Ascending aorta (tissue), 2 donors: ENCODE results near the gene ARHGAP10. TPM values are rescaled to one million over a fixed set of nuclear protein-coding genes. Genes with fewer than 3 reads are reported as not detected.

Experiments used
- DNase-seq, 2 donors: peaks; one replicate each; pipeline ENCODE4 v3.0.0-alpha.2; 2019; ENCODE audit warnings: low spot score in 2 of 2
- H3K27ac ChIP-seq, 2 donors: fragments of 200-600 bp; sonication (generic); one replicate each; pipeline ENCODE4 v1.5.1; 2016 to 2017; ENCODE audit warnings: mild to moderate bottlenecking in 1 of 2
- H3K27me3 ChIP-seq: fragments of 200-600 bp; sonication (generic); one replicate; pipeline ENCODE4 v1.5.1; 2017
- H3K36me3 ChIP-seq, 2 donors: fragments of 200-600 bp; sonication (generic); one replicate each; pipeline ENCODE4 v1.5.1; 2016
- H3K4me1 ChIP-seq, 2 donors: fragments of 200-600 bp; sonication (generic); one replicate each; pipeline ENCODE4 v1.5.1; 2016 to 2017; ENCODE audit warnings: mild to moderate bottlenecking in 1 of 2
- H3K4me3 ChIP-seq, 2 donors: fragments of 200-600 bp; sonication (generic); one replicate each; pipeline ENCODE4 v1.5.1; 2016 to 2017; ENCODE audit warnings: mild to moderate bottlenecking in 1 of 2
- H3K9me3 ChIP-seq, 2 donors: fragments of 200-600 bp; sonication (generic); one replicate each; pipeline ENCODE4 v1.5.1; 2016
- CTCF ChIP-seq, 3 experiments: fragments of 200-600 bp in 2 of 3; fragments of 450-650 bp in 1 of 3; sonication (generic) in 2 of 3; IDR thresholded peaks; one replicate each; pipeline ENCODE4 v1.5.1; 2016 to 2019; ENCODE audit warnings: antibody characterized with exemption in 3 of 3, mild to moderate bottlenecking in 1 of 3, moderate library complexity in 1 of 3
- intact Hi-C: fragments of 100-400 bp; cut with DNase I; formaldehyde crosslinking; loops from one replicate; pipeline ENCODE4 v1.15.1; 2023
- total RNA-seq: library from RNA; depleted of rRNA; stranded (reverse); fragments of >200 nt; gene quantifications from one replicate; pipeline ENCODE4 v1.1.0, GENCODE V29; 2016

Gene ARHGAP10
- total RNA-seq, 1 donor from 2014 or later, result 77.3 TPM

GRCh38 chr4:148089624-148090023 is 357.7 kb downstream of the ARHGAP10 start:
- intact Hi-C loops, result no loop called here
- DNase-seq, result peak in 1 of 2 donors; percentile 31
- H3K4me1 ChIP-seq, result no peaks in the 10 kb centered on the region
- no peak overlapping the region for H3K27ac ChIP-seq
- no peaks in the 10 kb centered on the region for H3K27me3 ChIP-seq
- TF ChIP-seq CTCF (IDR thresholded peaks at IDR 0.05), result no peak
- peaks cover 0 to 13% of the 10 kb centered on the region in 2 donors for H3K9me3 ChIP-seq
- peaks cover 0 to 4% of the 10 kb centered on the region in 2 donors for H3K36me3 ChIP-seq
- no peak overlapping the region for H3K4me3 ChIP-seq

- peaks cover 0 to 9% of the 10 kb centered on the region in 2 donors for H3K9me3 ChIP-seq
- peaks cover 0 to 4% of the 10 kb centered on the region in 2 donors for H3K36me3 ChIP-seq
- no peak overlapping the region for H3K4me3 ChIP-seq
- DNase-seq, result no peak
- intact Hi-C loops, result no loop called here
- H3K4me1 ChIP-seq, result no peaks in the 10 kb centered on the region
- no peak for TF ChIP-seq CTCF (IDR thresholded peaks at IDR 0.05)
- no peak overlapping the region for H3K27ac ChIP-seq
- H3K27me3 ChIP-seq, result no peaks in the 10 kb centered on the region
These were observed 358.1 kb downstream of the ARHGAP10 start for GRCh38 chr4:148090029-148090428.

DNA sequence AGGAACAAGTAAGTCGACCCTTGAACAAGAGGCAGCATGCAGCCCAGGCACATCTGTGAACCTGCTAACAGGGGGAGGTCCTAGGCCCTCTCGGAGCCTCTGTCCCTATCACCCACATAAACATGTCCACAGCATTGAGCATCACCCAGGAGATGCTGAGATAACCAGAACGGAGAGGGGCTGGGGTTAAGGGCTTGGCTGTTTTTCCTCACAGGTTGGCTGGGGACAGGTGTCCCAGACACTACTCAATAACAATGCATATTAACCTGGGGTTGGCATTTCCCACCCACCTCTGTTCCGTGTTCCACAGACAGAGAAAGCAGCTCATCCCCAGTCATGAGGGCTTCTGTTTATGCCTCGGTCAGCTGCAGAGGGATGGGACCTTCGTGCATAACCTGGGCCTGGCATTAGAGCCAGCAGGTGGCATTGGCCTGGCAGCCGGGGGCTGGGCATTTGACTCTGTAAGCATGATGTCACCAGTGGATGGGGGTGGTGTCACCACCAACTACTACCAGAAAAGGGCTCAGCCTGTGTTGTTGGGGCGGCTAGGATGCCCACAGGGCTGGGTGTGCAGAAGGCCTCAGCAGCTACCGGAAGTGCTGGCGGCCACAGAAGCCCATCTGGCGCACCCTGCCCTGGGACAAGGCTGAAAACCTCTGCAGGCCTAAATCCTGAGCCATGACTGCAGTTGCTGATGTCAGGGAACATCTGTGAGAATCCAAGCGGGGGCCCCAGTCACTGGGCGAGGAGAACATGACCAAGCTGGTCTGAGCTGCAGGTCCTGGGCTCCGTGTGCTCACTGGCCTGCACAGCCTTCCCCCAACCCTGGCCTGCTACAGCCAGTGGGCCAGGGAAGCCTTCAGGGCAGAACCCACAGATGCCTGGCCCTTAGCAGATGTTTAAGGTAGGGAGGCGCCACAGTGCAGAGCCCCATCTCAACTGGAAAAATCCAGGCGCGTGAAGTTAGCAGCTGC is 358.9 kb downstream of the ARHGAP10 start:
- Histone ChIP-seq H3K27ac (no peak overlapping the region), H3K9me3 (peaks cover 0 to 7% of the 10 kb centered on the region in 2 donors), H3K4me1 (no peaks in the 10 kb centered on the region), H3K36me3 (peaks cover 0 to 4% of the 10 kb centered on the region in 2 donors), H3K4me3 (no peak overlapping the region), H3K27me3 (no peaks in the 10 kb centered on the region)
- no peak for TF ChIP-seq CTCF (IDR thresholded peaks at IDR 0.05)
- no peak for DNase-seq
- intact Hi-C loops, result no loop called here

GRCh38 chr4:148091896-148092295 is 360.0 kb downstream of the ARHGAP10 start:
- DNase-seq, result no peak
- no peaks in the 10 kb centered on the region for H3K4me1 ChIP-seq
- H3K27ac ChIP-seq, result no peak overlapping the region
- no peak for TF ChIP-seq CTCF (IDR thresholded peaks at IDR 0.05)
- H3K27me3 ChIP-seq, result no peaks in the 10 kb centered on the region
- intact Hi-C loops, result no loop called here
- peaks cover 0 to 4% of the 10 kb centered on the region in 2 donors for H3K36me3 ChIP-seq
- no peak overlapping the region for H3K4me3 ChIP-seq
- H3K9me3 ChIP-seq, result no peaks in the 10 kb centered on the region

GRCh38 chr4:148092316-148093014 is 360.6 kb downstream of the ARHGAP10 start:
- H3K4me3 ChIP-seq, result no peak overlapping the region
- no peak for TF ChIP-seq CTCF (IDR thresholded peaks at IDR 0.05)
- no peaks in the 10 kb centered on the region for H3K4me1 ChIP-seq
- intact Hi-C loops, result no loop called here
- no peak for DNase-seq
- peaks cover 0 to 4% of the 10 kb centered on the region in 2 donors for H3K36me3 ChIP-seq
- H3K9me3 ChIP-seq, result no peaks in the 10 kb centered on the region
- no peak overlapping the region for H3K27ac ChIP-seq
- no peaks in the 10 kb centered on the region for H3K27me3 ChIP-seq
